NCI-H187 (cell line): ENCODE measurements around the gene SOCS2.
A peak's percentile ranks its signal among the peaks of the same experiment; 100 is the strongest.

Experiments
- DNase-seq, 2 experiments: peaks; one replicate each; lab custom pipeline; 2025; lab: John Stamatoyannopoulos, UW

The SOCS2 gene

GRCh38 chr12:93567174-93567573 is 5.3 kb upstream of the SOCS2 start:
- DNase-seq, result no peak

- no peak for DNase-seq
These were observed 4.4 kb upstream of the SOCS2 start for GRCh38 chr12:93568091-93568490.

DNA sequence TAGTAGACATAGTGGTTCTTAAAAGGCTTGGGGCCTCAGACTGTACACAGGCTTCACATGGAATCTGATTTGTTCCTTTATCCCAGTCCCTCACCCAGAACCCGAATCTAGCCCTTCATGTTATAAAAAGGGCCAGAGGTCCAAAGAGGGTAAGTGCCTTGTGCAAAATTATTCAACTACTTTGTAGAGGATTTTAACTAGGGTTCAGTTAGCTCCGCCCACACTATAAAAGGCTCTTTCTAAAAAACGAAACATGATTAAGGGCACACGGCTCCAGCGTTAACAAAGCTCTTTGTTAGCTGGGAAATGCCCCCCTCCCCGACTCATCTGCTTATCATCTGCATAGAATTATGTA is 3.2 kb upstream of the SOCS2 start:
- no peak for DNase-seq

DNA sequence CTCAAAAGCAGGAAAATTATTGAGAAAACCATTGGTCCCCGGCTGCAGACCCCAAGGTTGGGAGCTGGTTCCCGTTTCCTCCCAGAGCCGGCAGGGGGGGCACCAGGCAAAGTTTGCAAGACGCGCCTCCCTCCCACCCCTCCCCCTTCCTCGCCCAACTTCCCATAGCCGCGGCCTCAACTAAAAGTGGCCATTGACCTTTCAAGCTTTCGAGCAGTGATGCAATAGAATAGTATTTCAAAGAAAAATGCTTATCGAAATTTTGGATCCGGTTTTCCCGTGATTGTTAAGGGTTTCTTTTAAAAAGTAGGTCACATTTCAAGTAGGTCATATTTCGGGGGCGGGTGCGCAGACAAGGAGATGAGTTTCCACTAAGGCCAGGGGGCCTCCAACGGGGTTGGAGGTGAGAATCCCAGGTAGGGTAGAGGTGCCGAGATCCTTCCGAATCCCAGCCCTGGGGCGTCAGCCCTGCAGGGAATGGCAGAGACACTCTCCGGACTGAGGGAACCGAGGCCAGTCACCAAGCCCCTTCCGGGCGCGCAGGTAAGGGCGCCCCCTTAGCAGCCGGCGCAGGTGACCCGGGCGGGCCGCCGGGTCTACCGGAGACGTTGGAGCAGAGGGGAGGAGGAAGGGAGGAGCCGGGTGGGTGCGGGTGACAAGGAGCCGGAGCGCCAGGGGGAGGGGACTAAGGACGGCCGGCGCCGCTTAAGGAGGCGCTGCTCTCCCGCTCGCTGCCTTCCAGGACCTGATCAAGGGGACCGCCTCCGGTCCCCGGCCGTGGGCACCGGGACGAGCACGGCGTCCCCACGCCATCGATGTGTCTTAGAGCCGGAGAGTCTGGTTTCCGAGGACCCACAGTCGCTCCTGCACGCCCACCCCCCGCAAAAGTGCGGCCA is 2.6 kb upstream of the SOCS2 start:
- DNase-seq, result peak in 1 of 2 experiments; percentile 78

GRCh38 chr12:93570552-93571364 is 1.7 kb upstream of the SOCS2 start:
- DNase-seq, result peak; percentile 35 to 50

GRCh38 chr12:93571365-93571924 is 1.0 kb upstream of the SOCS2 start:
- no peak for DNase-seq

DNA sequence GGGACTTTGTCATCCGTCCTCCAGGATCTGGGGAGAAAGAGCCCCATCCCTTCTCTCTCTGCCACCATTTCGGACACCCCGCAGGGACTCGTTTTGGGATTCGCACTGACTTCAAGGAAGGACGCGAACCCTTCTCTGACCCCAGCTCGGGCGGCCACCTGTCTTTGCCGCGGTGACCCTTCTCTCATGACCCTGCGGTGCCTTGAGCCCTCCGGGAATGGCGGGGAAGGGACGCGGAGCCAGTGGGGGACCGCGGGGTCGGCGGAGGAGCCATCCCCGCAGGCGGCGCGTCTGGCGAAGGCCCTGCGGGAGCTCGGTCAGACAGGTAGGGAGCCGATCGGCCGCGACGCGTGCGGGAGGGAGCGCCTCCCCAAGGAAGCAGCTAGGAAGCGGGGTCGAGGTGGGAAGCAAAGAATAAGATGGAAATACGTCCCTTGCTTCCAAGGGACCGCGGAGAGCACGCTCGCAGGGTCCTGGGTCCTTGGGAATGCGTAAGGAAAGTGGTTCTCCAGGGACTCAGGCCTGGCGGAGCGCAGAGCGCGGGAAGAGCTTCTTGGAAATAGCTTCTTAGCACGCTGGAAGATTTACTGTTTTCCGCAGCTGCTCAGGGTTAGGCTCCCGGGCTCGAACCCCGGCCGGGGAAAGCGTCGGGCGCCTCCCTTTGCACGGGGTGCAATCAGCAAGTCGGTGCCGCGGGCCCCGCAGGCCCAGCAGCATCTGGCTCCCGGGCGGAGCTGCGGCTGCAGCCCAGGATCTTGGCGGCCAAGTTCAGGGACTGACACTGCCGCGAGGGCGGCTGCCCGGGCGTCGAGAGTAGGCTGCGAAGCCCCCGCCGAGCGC is 457 bp downstream of the SOCS2 start:
- no peak for DNase-seq

DNA sequence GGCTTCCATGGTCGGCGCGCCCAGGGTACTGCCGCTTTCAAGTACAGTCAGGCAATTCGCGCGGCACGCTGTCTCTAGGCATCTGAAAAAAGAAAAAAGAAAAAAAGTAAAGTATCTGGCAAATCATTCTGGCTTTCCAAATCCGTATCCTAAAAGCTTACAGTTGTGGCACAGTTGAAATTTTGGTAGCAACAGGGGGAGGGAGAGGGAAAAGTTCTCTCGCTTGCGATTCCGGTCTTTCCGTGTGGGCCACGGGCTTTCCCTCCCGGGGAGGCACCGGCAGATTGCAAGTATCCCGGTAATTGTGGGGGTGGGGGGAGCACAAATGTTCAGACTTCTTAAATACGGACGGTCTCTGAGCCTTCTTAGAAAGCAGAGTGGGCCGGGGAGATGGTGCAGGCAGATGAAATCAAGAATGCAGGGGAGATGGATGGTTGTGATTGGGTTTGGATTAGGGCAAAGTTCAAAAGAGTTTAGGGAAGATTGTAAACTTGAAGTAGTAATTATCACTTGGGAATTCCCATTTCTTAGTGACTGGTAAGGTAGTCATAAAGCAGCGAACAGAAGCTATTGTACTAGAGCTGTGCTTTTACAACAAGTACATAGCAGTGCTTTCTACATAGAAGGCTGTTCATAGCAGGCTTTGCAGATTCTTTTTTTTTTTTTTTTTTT is 1.2 kb downstream of the SOCS2 start:
- no peak for DNase-seq

DNA sequence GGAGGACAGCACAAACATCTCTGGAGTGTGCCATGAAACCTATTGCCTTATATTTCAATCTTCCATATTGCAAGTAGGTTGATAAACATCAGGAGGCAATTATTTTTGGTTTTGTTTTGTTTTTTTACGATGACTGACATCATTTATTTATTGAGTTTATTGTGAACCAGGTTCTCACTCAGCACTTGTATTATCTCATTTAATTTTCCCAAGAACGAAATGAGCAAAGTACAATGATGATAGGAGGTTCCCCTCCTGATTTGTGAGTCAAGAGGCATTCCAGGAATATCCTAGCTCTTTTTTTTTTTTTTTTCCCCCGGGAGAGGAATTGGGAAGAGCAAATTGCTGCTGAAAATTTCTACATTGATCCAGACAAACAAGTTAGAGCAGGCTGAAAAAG is 4.7 kb downstream of the SOCS2 start:
- DNase-seq, result no peak

DNA sequence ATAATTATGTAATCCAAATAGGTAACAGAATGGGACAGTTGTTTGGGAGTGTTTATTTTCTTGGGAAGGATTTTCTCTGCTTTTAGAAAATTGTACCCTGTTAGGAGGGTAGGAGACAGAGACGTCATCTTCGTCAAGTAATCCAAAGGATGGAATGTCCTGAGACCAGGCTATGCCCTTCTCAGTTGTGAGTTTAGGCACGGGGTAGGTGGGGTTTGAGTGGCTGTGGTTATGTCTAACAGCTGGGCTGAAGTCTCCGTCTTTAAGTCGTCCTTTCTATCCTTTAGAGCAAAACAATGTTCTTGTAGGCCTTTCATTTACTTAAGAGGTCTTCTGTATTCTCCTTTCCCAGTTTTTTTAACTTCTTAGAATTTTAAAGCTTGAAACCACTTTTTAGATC is 5.7 kb downstream of the SOCS2 start:
- DNase-seq, result no peak

DNA sequence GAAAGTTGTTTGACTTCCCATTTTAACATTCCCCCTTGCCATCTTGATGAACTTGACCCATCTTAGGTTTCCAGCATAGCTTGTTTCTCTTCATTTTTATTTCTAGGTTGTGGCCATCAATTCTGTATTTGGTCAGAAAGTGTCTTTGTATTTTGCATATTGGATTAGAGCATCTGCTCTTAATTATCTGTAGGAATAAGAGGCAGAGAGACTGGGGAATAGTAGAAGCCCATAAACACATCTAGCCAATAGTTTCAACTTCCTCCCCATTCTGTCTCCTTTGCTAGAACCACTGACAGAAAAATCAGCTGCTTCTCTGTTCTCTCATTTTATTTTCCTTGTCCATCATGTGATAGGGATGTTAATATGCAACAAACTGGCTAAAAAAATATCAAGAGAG is 8.2 kb downstream of the SOCS2 start:
- no peak for DNase-seq

DNA sequence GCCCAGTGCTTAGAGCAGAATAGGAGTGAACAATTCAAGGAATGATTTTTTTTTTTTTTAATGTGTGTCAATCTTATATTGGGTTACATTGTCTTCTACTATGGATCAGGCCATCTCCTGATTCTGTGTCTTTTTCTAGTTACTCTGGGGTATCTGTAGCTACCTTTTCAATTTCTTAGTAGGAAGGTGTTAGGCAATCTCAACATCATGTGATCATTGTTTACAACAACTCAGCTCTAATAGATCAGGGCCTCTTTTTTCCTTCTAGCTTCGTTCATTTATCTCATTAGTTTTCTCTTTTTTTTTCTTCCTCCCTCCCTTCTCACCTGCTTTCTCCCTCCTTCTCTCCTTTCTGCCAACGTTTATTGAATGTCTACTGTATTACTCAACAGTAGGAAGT is 8.9 kb downstream of the SOCS2 start:
- DNase-seq, result no peak

- no peak for DNase-seq
These were observed 9.9 kb downstream of the SOCS2 start for GRCh38 chr12:93582351-93582750.

GRCh38 chr12:93583627-93584392 is 11.3 kb downstream of the SOCS2 start:
- no peak for DNase-seq

DNA sequence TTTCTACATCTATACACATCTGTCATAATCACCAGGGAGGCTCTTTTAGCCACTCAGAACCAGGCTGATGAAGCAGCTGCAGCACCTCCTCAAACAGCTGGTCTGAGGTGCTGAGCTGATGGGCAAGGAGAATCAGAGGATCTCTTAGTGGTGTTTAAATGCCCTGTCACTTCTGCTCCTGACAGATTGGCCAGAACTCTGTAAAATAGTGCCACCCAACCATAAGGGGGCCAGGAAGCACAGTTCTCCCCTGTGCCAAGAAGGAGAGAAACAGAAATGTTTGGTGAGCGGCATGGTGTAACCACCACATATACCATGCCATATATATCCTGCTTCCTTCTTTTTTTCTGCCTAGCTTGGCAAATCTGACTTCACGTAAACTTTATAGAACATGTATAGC is 12.8 kb downstream of the SOCS2 start:
- no peak for DNase-seq

DNA sequence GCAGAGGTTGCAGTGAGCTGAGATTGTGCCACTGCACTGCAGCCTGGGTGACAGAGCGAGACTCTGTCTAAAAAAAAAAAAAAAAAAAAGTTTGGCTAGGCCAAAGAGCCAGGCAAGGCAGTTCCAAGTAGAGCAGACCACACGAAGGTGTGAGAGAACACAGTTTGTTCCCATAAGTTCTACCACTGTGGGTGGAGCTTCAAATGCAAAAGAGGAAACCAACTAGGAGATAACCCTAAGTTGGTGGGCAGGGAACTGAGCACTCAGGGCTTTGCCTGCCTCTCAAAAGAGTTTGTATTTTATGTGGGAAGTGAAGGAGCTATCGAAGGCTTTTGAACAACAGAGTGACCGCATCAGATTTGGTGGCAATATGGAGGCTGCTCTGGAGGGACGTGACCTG is 15.1 kb downstream of the SOCS2 start:
- DNase-seq, result no peak

- DNase-seq, result no peak
These were observed 16.6 kb downstream of the SOCS2 start for GRCh38 chr12:93589081-93589480.

- peak in 1 of 2 experiments; percentile 25 for DNase-seq
These were observed 18.8 kb downstream of the SOCS2 start for GRCh38 chr12:93591137-93591868.

- DNase-seq, result no peak
These were observed 20.3 kb downstream of the SOCS2 start for GRCh38 chr12:93592641-93593406.
